ENCODE data around the gene DAGLB.
A peak's percentile ranks its signal among the peaks of the same experiment; 100 is the strongest.

The DAGLB gene

DNA sequence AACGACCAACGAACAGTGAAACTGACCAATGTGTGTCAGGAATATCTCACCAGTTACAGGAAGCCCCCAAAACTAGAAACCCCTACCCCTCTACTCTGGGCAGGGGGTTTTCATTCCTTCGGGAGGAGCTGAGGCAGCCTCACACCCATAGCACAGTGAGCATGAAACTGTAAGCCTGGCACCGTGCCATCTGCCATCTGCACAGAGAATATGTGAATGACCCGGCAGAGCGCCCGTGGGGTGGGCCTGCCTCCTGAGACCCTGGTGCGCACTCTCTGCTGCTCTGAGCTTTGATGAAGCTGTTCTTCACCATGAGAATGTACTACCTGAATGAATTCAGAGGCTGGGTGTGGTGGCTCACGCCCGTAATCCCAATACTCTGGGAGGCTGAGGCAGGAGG lies 27.1 kb downstream of the DAGLB start:
- in situ Hi-C loops (cut with MboI; ENCODE audit: low pct_unique_long_range_greater_than_20kb, low sequenced_read_pairs, unreplicated experiment) = no loop called here
- DNase-seq (ENCODE audit: low spot score) = no peak
- TF ChIP-seq, protein P1, sequence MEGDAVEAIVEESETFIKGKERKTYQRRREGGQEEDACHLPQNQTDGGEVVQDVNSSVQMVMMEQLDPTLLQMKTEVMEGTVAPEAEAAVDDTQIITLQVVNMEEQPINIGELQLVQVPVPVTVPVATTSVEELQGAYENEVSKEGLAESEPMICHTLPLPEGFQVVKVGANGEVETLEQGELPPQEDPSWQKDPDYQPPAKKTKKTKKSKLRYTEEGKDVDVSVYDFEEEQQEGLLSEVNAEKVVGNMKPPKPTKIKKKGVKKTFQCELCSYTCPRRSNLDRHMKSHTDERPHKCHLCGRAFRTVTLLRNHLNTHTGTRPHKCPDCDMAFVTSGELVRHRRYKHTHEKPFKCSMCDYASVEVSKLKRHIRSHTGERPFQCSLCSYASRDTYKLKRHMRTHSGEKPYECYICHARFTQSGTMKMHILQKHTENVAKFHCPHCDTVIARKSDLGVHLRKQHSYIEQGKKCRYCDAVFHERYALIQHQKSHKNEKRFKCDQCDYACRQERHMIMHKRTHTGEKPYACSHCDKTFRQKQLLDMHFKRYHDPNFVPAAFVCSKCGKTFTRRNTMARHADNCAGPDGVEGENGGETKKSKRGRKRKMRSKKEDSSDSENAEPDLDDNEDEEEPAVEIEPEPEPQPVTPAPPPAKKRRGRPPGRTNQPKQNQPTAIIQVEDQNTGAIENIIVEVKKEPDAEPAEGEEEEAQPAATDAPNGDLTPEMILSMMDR (IDR thresholded peaks at IDR 0.05; ENCODE audit: extremely low read depth, insufficient read depth, missing control alignments) = no peak

DNA sequence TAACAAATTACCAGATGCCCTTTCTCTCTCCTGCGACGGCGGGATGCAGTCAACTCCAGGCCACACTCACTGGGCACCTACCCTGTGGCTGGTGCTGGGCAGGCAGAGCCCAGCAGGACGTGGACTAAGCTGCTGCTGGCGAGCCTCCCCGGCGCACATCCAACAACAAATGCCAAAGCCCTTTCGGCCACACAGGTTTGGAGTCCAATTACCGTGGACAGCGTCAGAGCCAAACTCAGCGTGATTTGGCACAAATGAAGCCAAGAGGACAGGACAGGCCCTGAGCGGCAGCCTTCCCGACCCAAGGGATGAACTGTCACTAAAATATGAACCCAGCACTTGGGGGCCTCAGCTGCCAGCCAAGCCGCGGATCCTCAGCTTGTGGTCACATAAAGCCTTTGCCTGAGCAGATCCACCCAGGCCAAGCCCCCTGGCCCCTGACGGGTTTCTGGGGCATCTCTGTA lies 28.4 kb downstream of the DAGLB start:
- TF ChIP-seq, protein P1 (IDR thresholded peaks at IDR 0.05; ENCODE audit: extremely low read depth, insufficient read depth, missing control alignments) = no peak
- DNase-seq (ENCODE audit: low spot score) = no peak
- in situ Hi-C loops (cut with MboI; ENCODE audit: low pct_unique_long_range_greater_than_20kb, low sequenced_read_pairs, unreplicated experiment) = no loop called here

DNA sequence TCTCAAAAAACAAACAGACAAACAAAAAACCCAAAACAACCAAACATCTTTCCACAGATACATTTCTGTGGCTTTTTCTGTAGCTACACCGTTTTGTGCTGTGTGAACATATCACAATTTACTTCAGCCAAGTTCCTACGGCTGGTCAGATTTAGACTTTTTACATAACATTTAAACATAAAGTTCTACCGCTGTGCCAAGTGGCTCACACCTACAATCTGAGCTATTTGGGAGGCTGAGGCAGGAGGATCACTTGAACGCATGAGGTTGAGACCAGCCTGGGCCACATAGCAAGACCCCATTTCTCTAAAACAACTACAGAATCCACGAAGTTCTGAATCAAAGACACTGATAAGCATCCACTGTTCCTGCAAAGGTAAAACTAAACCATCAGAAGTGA lies 30.3 kb downstream of the DAGLB start:
- TF ChIP-seq, protein P1 (IDR thresholded peaks at IDR 0.05; ENCODE audit: extremely low read depth, insufficient read depth, missing control alignments) = no peak
- DNase-seq (ENCODE audit: low spot score) = no peak
- in situ Hi-C loops (cut with MboI; ENCODE audit: low pct_unique_long_range_greater_than_20kb, low sequenced_read_pairs, unreplicated experiment) = no loop called here

DNA sequence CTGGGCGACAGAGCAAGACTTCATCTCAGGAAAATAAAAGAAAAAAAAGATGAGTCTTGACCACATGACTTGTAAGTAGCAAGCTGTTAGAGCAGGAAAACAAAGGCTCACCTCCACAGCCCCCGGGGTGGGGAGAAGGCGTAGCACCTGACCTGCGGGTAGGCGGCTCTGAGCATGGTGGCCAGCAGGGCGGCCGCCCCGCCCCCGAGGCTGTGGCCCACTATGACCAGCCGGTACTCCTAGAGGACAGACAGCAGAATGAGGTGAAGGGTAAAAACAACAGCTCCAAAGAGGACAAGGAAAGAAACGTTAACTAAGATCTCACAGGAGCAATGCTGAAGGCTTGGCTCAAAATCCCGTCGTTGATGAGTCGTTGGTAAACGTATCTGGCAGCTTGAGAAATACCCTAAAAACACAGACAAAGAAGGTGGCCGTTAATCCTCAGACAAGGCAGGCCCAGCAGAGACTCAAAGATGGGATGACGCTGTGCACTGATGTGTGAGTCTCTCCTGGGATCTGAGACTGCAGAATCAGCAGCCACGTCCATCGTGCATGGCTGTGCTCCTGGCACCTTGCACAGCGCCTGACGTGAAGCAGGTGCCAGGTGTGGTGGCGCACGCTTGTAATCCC lies 31.1 kb downstream of the DAGLB start:
- no peak for DNase-seq (ENCODE audit: low spot score)
- TF ChIP-seq, protein P1 (IDR thresholded peaks at IDR 0.05; ENCODE audit: extremely low read depth, insufficient read depth, missing control alignments) = no peak
- in situ Hi-C loops (cut with MboI; ENCODE audit: low pct_unique_long_range_greater_than_20kb, low sequenced_read_pairs, unreplicated experiment) = no loop called here

DNA sequence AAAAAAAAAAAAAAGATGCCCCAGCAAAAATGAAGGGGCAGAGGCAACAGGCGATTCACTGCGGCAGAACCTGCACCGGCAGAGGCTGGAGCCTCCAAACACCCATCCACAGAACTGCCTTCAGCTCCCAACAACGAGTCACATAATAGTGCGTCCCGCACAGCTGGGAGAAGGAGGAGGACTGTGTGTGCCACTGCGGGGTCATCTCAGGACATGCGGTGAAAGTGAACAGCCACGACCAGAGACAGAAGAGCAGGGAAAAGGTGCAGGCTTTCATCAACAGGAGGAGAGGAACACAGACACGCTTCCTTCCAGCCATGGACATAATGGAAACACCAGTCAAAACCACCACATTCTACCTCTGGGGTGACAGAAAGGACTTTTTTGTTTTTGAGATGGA lies 34.1 kb downstream of the DAGLB start:
- DNase-seq (ENCODE audit: low spot score) = no peak
- in situ Hi-C loops (cut with MboI; ENCODE audit: low pct_unique_long_range_greater_than_20kb, low sequenced_read_pairs, unreplicated experiment) = no loop called here
- TF ChIP-seq, protein P1 (IDR thresholded peaks at IDR 0.05; ENCODE audit: extremely low read depth, insufficient read depth, missing control alignments) = no peak

DNA sequence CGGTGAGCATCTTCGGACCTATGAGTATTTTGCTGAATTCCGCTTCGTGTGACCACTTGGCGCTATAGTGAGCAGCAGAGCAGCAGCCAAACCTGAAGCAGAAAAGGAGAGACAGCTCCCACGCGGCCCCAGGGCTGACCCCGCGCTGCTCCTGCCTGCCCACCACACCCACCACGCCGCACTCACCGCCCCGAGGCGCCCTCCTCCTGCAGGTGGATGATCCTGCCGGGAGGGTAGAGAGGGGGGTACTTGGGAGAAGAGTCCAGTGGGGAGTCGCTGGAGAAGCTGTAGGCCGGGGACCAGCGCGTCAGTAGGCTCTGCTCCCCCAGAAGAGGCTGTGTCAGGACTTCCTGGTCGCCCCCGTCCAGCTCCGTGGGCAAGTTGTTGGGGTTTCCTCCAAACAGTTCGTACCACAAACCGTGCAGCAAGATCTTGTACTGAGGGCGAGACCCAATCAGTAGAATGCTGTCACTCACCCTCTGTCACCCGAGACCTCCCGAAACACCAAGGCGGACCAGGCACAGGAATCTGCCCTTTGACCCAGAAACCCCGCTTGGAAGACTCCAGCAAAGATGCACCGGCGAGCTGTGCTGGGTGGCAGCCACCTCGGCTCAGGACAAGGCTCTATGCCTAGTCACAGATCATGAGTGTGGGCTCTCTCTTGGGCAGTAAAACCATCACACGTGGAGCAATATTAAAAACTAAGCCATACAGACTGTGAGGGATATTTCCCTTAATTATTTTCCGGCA lies 37.6 kb downstream of the DAGLB start:
- TF ChIP-seq, protein P1 (IDR thresholded peaks at IDR 0.05; ENCODE audit: extremely low read depth, insufficient read depth, missing control alignments) = no peak
- DNase-seq (ENCODE audit: low spot score) = peak; percentile 34

More for the DNA sequence above, 37.6 kb downstream of the DAGLB start:
- in situ Hi-C loops (cut with MboI; ENCODE audit: low pct_unique_long_range_greater_than_20kb, low sequenced_read_pairs, unreplicated experiment) = no loop called here

Data from GM13977 (cell line).